ENCODE data around the gene FUCA2.
"Not testable (repeated sequence)": the region's sequence is repeated elsewhere in the genome, so short reads cannot be mapped to it uniquely, and the experiment has no call there.

The FUCA2 gene

GRCh38 chr6:143505111-143505510 lies 6.4 kb downstream of the FUCA2 start:
- Mint-ChIP-seq H3K36me3 (peaks cover 23% of the 10 kb centered on the region), H3K27me3 (no peaks in the 10 kb centered on the region), H3K4me3 (no peak overlapping the region), H3K9me3 (no peaks in the 10 kb centered on the region), H3K27ac (no peak overlapping the region), H3K4me1 (peaks cover 6% of the 10 kb centered on the region)
- CTCF ChIA-PET, result interaction anchor here (0.6 to 2.2 kb wide), 5 partner anchors 8 to 479 kb away, joined by 3 to 8 read pairs (median 3); no protein-coding TSS in a partner anchor
- no peak for DNase-seq

- H3K27ac Mint-ChIP-seq, result no peak overlapping the region
- H3K4me3 Mint-ChIP-seq, result no peak overlapping the region
- peaks cover 1% of the 10 kb centered on the region for H3K4me1 Mint-ChIP-seq
- CTCF ChIA-PET, result interaction anchor here (2.2 kb wide), 1 partner anchor 11 kb away, joined by 8 read pairs; no protein-coding TSS in a partner anchor
- no peak for DNase-seq
- peaks cover 29% of the 10 kb centered on the region for H3K36me3 Mint-ChIP-seq
- no peaks in the 10 kb centered on the region for H3K27me3 Mint-ChIP-seq
- H3K9me3 Mint-ChIP-seq, result no peaks in the 10 kb centered on the region
Observed at GRCh38 chr6:143504369-143504768, 7.2 kb downstream of the FUCA2 start.

GRCh38 chr6:143501851-143502250 lies 9.7 kb downstream of the FUCA2 start:
- CTCF ChIA-PET, result interaction anchor here (0.9 to 1.3 kb wide), 3 partner anchors 9 to 810 kb away, joined by 3 to 4 read pairs (median 4); partner anchors contain the start of gene FUCA2
- Mint-ChIP-seq H3K4me1 (peaks cover 14% of the 10 kb centered on the region), H3K36me3 (peaks cover 40% of the 10 kb centered on the region), H3K4me3 (no peak overlapping the region), H3K9me3 (peaks cover 3% of the 10 kb centered on the region), H3K27ac (no peak overlapping the region), H3K27me3 (no peaks in the 10 kb centered on the region)
- DNase-seq, result no peak

GRCh38 chr6:143498428-143498827 lies 13.1 kb downstream of the FUCA2 start:
- Mint-ChIP-seq H3K36me3 (peaks cover 39% of the 10 kb centered on the region), H3K27me3 (no peaks in the 10 kb centered on the region), H3K4me3 (no peak overlapping the region), H3K4me1 (peaks cover 14% of the 10 kb centered on the region), H3K27ac (peak overlapping the region; percentile 43), H3K9me3 (peaks cover 3% of the 10 kb centered on the region)
- DNase-seq, result peak; percentile 51
- CTCF ChIA-PET, result no interaction called here

GRCh38 chr6:143496974-143497373 lies 14.5 kb downstream of the FUCA2 start:
- Mint-ChIP-seq H3K27me3 (no peaks in the 10 kb centered on the region), H3K27ac (no peak overlapping the region), H3K4me1 (peaks cover 14% of the 10 kb centered on the region), H3K9me3 (peaks cover 3% of the 10 kb centered on the region), H3K36me3 (peaks cover 37% of the 10 kb centered on the region), H3K4me3 (no peak overlapping the region)
- no peak for DNase-seq
- CTCF ChIA-PET, result interaction anchor here (0.7 to 0.8 kb wide), 2 partner anchors 16 to 37 kb away, joined by 3 read pairs; no protein-coding TSS in a partner anchor

- Mint-ChIP-seq H3K4me1 (no peaks in the 10 kb centered on the region), H3K9me3 (no peaks in the 10 kb centered on the region), H3K4me3 (no peak overlapping the region), H3K27me3 (no peaks in the 10 kb centered on the region), H3K27ac (no peak overlapping the region), H3K36me3 (peaks cover 7% of the 10 kb centered on the region)
- DNase-seq, result no peak
- CTCF ChIA-PET, result interaction anchor here (1.3 kb wide), 1 partner anchor 23 kb away, joined by 4 read pairs; no protein-coding TSS in a partner anchor
Observed at GRCh38 chr6:143490775-143491174, 20.7 kb downstream of the FUCA2 start.

- H3K36me3 Mint-ChIP-seq, result peaks cover 6% of the 10 kb centered on the region
- H3K9me3 Mint-ChIP-seq, result no peaks in the 10 kb centered on the region
- no peak for DNase-seq
- no peaks in the 10 kb centered on the region for H3K4me1 Mint-ChIP-seq
- H3K27ac Mint-ChIP-seq, result no peak overlapping the region
- no peak overlapping the region for H3K4me3 Mint-ChIP-seq
- CTCF ChIA-PET, result interaction anchor here (1.3 kb wide), 1 partner anchor 23 kb away, joined by 4 read pairs; no protein-coding TSS in a partner anchor
- no peaks in the 10 kb centered on the region for H3K27me3 Mint-ChIP-seq
Observed at GRCh38 chr6:143490244-143490643, 21.3 kb downstream of the FUCA2 start.

- no peaks in the 10 kb centered on the region for H3K9me3 Mint-ChIP-seq
- no peak for DNase-seq
- H3K36me3 Mint-ChIP-seq, result no peaks in the 10 kb centered on the region
- CTCF ChIA-PET, result no interaction called here
- no peak overlapping the region for H3K4me3 Mint-ChIP-seq
- no peaks in the 10 kb centered on the region for H3K4me1 Mint-ChIP-seq
- no peaks in the 10 kb centered on the region for H3K27me3 Mint-ChIP-seq
- H3K27ac Mint-ChIP-seq, result no peak overlapping the region
Observed at GRCh38 chr6:143486752-143487151, 24.8 kb downstream of the FUCA2 start.

- CTCF ChIA-PET, result no interaction called here
- Mint-ChIP-seq H3K9me3 (no peaks in the 10 kb centered on the region), H3K27ac (no peak overlapping the region), H3K36me3 (no peaks in the 10 kb centered on the region), H3K4me1 (no peaks in the 10 kb centered on the region), H3K4me3 (no peak overlapping the region), H3K27me3 (no peaks in the 10 kb centered on the region)
- no peak for DNase-seq
Observed at GRCh38 chr6:143485967-143486366, 25.6 kb downstream of the FUCA2 start.

GRCh38 chr6:143482593-143482992 lies 28.9 kb downstream of the FUCA2 start:
- Mint-ChIP-seq H3K4me1 (no peaks in the 10 kb centered on the region), H3K27me3 (no peaks in the 10 kb centered on the region), H3K4me3 (no peak overlapping the region), H3K27ac (no peak overlapping the region), H3K36me3 (peaks cover 7% of the 10 kb centered on the region), H3K9me3 (no peaks in the 10 kb centered on the region)
- CTCF ChIA-PET, result interaction anchor here (0.6 kb wide), 1 partner anchor 1324 kb away, joined by 4 read pairs; no protein-coding TSS in a partner anchor
- no peak for DNase-seq

GRCh38 chr6:143478479-143479062 lies 32.9 kb downstream of the FUCA2 start:
- Mint-ChIP-seq H3K9me3 (no peaks in the 10 kb centered on the region), H3K4me3 (no peak overlapping the region), H3K4me1 (no peaks in the 10 kb centered on the region), H3K27ac (no peak overlapping the region), H3K27me3 (no peaks in the 10 kb centered on the region), H3K36me3 (peaks cover 27% of the 10 kb centered on the region)
- CTCF ChIA-PET, result no interaction called here
- no peak for DNase-seq

- Mint-ChIP-seq H3K27ac (no peak overlapping the region), H3K27me3 (no peaks in the 10 kb centered on the region), H3K9me3 (no peaks in the 10 kb centered on the region), H3K36me3 (peaks cover 36% of the 10 kb centered on the region), H3K4me3 (no peak overlapping the region), H3K4me1 (no peaks in the 10 kb centered on the region)
- CTCF ChIA-PET, result no interaction called here
- no peak for DNase-seq
Observed at GRCh38 chr6:143476545-143476944, 35.0 kb downstream of the FUCA2 start.

GRCh38 chr6:143471822-143472221 lies 39.7 kb downstream of the FUCA2 start:
- Mint-ChIP-seq H3K9me3 (peaks cover 2% of the 10 kb centered on the region), H3K27me3 (no peaks in the 10 kb centered on the region), H3K4me3 (no peak overlapping the region), H3K27ac (no peak overlapping the region), H3K36me3 (peaks cover 33% of the 10 kb centered on the region), H3K4me1 (no peaks in the 10 kb centered on the region)
- CTCF ChIA-PET, result no interaction called here
- DNase-seq, result no peak

GRCh38 chr6:143468823-143469222 lies 42.7 kb downstream of the FUCA2 start:
- H3K9me3 Mint-ChIP-seq, H3K4me1 Mint-ChIP-seq, H3K27me3 Mint-ChIP-seq, CTCF ChIA-PET, H3K27ac Mint-ChIP-seq, DNase-seq, H3K4me3 Mint-ChIP-seq: not testable (repeated sequence)
- H3K36me3 Mint-ChIP-seq, result peaks cover 16% of the 10 kb centered on the region

GRCh38 chr6:143468026-143468425 lies 43.5 kb downstream of the FUCA2 start:
- H3K27me3 Mint-ChIP-seq, result no peaks in the 10 kb centered on the region
- CTCF ChIA-PET, result no interaction called here
- H3K4me3 Mint-ChIP-seq, result no peak overlapping the region
- no peaks in the 10 kb centered on the region for H3K4me1 Mint-ChIP-seq
- peaks cover 12% of the 10 kb centered on the region for H3K36me3 Mint-ChIP-seq
- DNase-seq, result no peak
- H3K9me3 Mint-ChIP-seq, result peaks cover 2% of the 10 kb centered on the region
- no peak overlapping the region for H3K27ac Mint-ChIP-seq

Data from activated naive CD4-positive, alpha-beta T cell treated with anti-CD3 and anti-CD28 coated beads, Interleukin-2, amount 10 ng/mL, durations not matched to agents 7 days and 5 days (primary cell).